ENCODE results near the gene RGP1.

RGP1 gene

GRCh38 chr9:35757226-35757891, 8.3 kb downstream of the RGP1 start:
- no peak for TF ChIP-seq CTCF (IDR thresholded peaks at IDR 0.05; ENCODE audit: low read depth, low read length)
- peak overlapping the region; percentile 25 to 39 for H3K4me3 ChIP-seq (replicated peaks in 1 of 2; ENCODE audit: low read depth in 2 of 2, low read length in 2 of 2)
- peak in 1 of 2 donors; percentile 11 for DNase-seq (ENCODE audit: low read depth in 2 of 2)

DNA sequence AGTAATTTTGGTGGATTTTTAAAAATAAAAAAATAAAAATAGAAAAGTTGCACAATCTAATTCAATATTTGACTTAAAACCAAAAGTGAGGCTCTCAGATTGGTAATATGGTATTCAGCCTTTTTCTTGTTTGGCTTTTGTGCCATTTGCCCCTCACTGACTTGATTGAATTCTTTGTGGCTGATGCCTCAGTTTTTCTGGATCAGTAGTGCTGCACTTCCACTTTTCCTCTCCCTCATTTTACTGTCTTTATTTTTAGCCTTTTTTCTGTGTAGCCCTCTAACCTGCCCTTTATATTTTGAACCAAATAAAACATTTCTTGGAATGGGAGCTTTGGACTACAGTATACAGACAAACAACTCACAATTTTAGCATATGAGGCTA, 8.8 kb downstream of the RGP1 start:
- DNase-seq (ENCODE audit: low read depth in 2 of 2), result no peak
- H3K4me3 ChIP-seq (replicated peaks in 1 of 2; ENCODE audit: low read depth in 2 of 2, low read length in 2 of 2), result no peak overlapping the region
- no peak for TF ChIP-seq CTCF (IDR thresholded peaks at IDR 0.05; ENCODE audit: low read depth, low read length)

DNA sequence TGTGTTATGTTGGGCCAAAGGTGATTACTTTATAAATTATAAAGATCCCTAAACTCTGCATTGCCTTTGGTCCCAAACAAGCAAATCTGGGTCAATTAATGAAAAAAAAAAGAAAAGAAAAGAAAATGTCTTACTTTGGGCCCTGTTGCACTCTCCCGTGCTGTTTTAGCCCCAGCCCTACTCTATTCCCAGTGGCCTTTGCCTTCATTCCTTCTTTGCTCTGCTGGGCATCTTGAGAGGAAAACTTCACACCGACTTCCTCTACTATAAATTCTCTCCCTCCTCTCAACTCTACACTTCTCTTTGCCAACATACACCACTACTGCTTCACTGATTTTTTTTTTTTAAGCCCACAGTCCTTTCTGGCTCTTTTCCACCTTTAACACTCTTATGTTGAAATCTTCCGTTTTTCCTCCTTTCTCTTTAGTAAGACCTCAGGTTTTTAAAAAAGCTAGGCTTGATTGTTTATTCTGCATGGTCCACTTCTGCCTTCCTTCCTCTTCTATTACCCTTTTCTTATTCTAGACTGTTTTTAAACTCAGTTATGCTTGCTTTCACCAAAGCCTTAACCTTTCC, 9.5 kb downstream of the RGP1 start:
- no peak for TF ChIP-seq CTCF (IDR thresholded peaks at IDR 0.05; ENCODE audit: low read depth, low read length)
- DNase-seq (ENCODE audit: low read depth in 2 of 2), result peak; percentile 36 to 86
- H3K4me3 ChIP-seq (replicated peaks in 1 of 2; ENCODE audit: low read depth in 2 of 2, low read length in 2 of 2), result no peak overlapping the region

GRCh38 chr9:35759795-35760194, 10.7 kb downstream of the RGP1 start:
- no peak overlapping the region for H3K4me3 ChIP-seq (replicated peaks in 1 of 2; ENCODE audit: low read depth in 2 of 2, low read length in 2 of 2)
- no peak for DNase-seq (ENCODE audit: low read depth in 2 of 2)
- no peak for TF ChIP-seq CTCF (IDR thresholded peaks at IDR 0.05; ENCODE audit: low read depth, low read length)

DNA sequence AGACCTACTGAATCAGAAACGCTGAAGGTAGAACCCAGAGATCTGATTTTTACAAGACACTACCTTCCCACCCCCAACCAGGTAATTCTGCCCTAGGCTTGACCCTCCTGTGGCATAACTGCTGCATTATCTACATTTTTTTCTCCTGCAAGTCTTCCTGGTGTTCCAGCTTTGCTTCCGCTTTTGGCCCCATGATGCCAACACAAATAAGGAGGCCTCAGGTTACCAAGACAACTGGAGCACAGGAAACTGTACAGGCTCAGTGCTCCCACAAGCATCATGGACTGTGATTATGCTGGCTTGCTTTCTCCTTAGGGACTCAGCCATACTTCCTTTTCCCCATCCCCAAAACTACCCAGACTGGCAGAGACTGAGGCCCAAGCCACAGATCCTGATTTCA, 11.6 kb downstream of the RGP1 start:
- no peak overlapping the region for H3K4me3 ChIP-seq (replicated peaks in 1 of 2; ENCODE audit: low read depth in 2 of 2, low read length in 2 of 2)

GRCh38 chr9:35763181-35763580, 14.1 kb downstream of the RGP1 start:
- no peak overlapping the region for H3K4me3 ChIP-seq (replicated peaks in 1 of 2; ENCODE audit: low read depth in 2 of 2, low read length in 2 of 2)
- TF ChIP-seq CTCF (IDR thresholded peaks at IDR 0.05; ENCODE audit: low read depth, low read length), result no peak
- no peak for DNase-seq (ENCODE audit: low read depth in 2 of 2)

More for the DNA sequence above, 11.6 kb downstream of the RGP1 start:
- TF ChIP-seq CTCF (IDR thresholded peaks at IDR 0.05; ENCODE audit: low read depth, low read length), result no peak
- DNase-seq (ENCODE audit: low read depth in 2 of 2), result peak; percentile 83 to 92

Measured in cardiac fibroblast (primary cell).